T-cell (primary cell): Measurements from ENCODE around the gene RAB11B. TPM values are rescaled to one million over a fixed set of nuclear protein-coding genes. Genes with fewer than 3 reads are reported as not detected.
"Not testable (repeated sequence)": the region's sequence is repeated elsewhere in the genome, so short reads cannot be mapped to it uniquely, and the experiment has no call there.

Experiments
- ATAC-seq, 4 experiments: fragments of 200-7000 bp in 3 of 4; fragments of 150-1000 bp in 1 of 4; cut with Tn5 transposase; replicated peaks in 1 of 4; 1 replicate in 3 of 4; 2 replicates in 1 of 4; pipeline ENCODE4 v1.10.0; 2021; ENCODE audit warnings: moderate library complexity in 3 of 4, mild to moderate bottlenecking in 2 of 4, moderate number of reproducible peaks in 1 of 4
- CTCF ChIA-PET, 2 donors: fragments of 300-600 bp; sonication (Branson Sonifier 250); formaldehyde crosslinking; loops; one replicate each; lab custom pipeline; 2022; ENCODE audit warnings: antibody characterized with exemption in 2 of 2; lab: Charles Lee
- POLR2A ChIA-PET, 2 donors: fragments of 300-600 bp; sonication (Branson Sonifier 250); formaldehyde crosslinking; loops; one replicate each; lab custom pipeline; 2022; ENCODE audit warnings: antibody characterized with exemption in 2 of 2; lab: Charles Lee
- DNase-seq, 35 experiments: peaks; one replicate each; pipeline versions ENCODE4 v3.0.0 to v3.0.0-alpha.2; 2013 to 2023
- H3K27ac ChIP-seq: one replicate; pipeline ENCODE4 v1.5.1; 2013; ENCODE audit warnings: low read length
- H3K27me3 ChIP-seq, 2 experiments: replicated peaks in 1 of 2; 1 replicate in 1 of 2; 2 replicates in 1 of 2; pipeline versions ENCODE4 v1.6.1 to v1.7.0; 2013; ENCODE audit warnings: low read length in 1 of 2, mixed read lengths in 1 of 2; ENCODE audit not compliant: control insufficient read depth in 2 of 2, insufficient read depth in 2 of 2; ENCODE audit errors: extremely low read depth in 1 of 2
- H3K36me3 ChIP-seq, 2 donors: 1 replicate in 1 of 2; 2 replicates in 1 of 2; pipeline versions ENCODE4 v1.6.1 to v1.7.0; 2013; ENCODE audit warnings: low read length in 1 of 2; ENCODE audit not compliant: control insufficient read depth in 2 of 2, insufficient read depth in 1 of 2; ENCODE audit errors: extremely low read depth in 1 of 2
- H3K4me1 ChIP-seq, 2 experiments: 1 replicate in 1 of 2; 2 replicates in 1 of 2; pipeline versions ENCODE4 v1.6.1 to v1.7.0; 2013; ENCODE audit warnings: low read length in 2 of 2, mixed read lengths in 1 of 2; ENCODE audit not compliant: insufficient read depth in 2 of 2, control insufficient read depth in 1 of 2; ENCODE audit errors: extremely low read depth in 1 of 2
- H3K4me3 ChIP-seq, 2 donors: 1 replicate in 1 of 2; 2 replicates in 1 of 2; pipeline versions ENCODE4 v1.5.1 to v1.7.0; 2013; ENCODE audit warnings: mild to moderate bottlenecking in 2 of 2, low read length in 1 of 2, moderate library complexity in 1 of 2; ENCODE audit not compliant: control insufficient read depth in 1 of 2; ENCODE audit errors: extremely low read depth in 1 of 2
- H3K9me3 ChIP-seq: 2 replicates; pipeline ENCODE4 v1.7.0; 2013
- H3K27ac Mint-ChIP-seq, 2 donors: one replicate each; pipeline ENCODE4 v1.8.0; 2020 to 2021; ENCODE audit warnings: mild to moderate bottlenecking in 2 of 2, mixed read lengths in 2 of 2
- H3K27me3 Mint-ChIP-seq, 2 donors: one replicate each; pipeline ENCODE4 v1.8.0; 2021 to 2022; ENCODE audit warnings: mixed read lengths in 2 of 2
- H3K36me3 Mint-ChIP-seq: one replicate; pipeline ENCODE4 v1.8.0; 2021; ENCODE audit warnings: mixed read lengths
- H3K4me1 Mint-ChIP-seq, 3 donors: one replicate each; pipeline ENCODE4 v1.8.0; 2020 to 2022; ENCODE audit warnings: mixed read lengths in 3 of 3, mild to moderate bottlenecking in 1 of 3
- H3K4me3 Mint-ChIP-seq, 3 donors: one replicate each; pipeline ENCODE4 v1.8.0; 2020 to 2022; ENCODE audit warnings: mild to moderate bottlenecking in 3 of 3, mixed read lengths in 3 of 3, moderate library complexity in 3 of 3
- H3K9me3 Mint-ChIP-seq, 3 donors: one replicate each; pipeline ENCODE4 v1.8.0; 2020 to 2022; ENCODE audit warnings: mixed read lengths in 3 of 3
- WGBS: methylation state at CpG from one replicate; pipeline ENCODE4 v1.1.5; 2013; ENCODE audit warnings: missing lambda C conversion rate; ENCODE audit not compliant: insufficient coverage; 5-methylcytosine and 5-hydroxymethylcytosine counted together
- total RNA-seq, 35 experiments: library from RNA in 6 of 35; stranded (reverse) in 6 of 35; fragments of 120-200 nt in 1 of 35; gene quantifications; one replicate each; pipeline versions ENCODE4 v1.2.1 to v1.2.4 and lab custom pipeline; 2013 to 2026

RAB11B gene
- total RNA-seq, 5 donors from 2014 or later (not counting 1 experiment from before 2014, with no cell fraction given): 87.5 to 125 (median 116) TPM

GRCh38 chr19:8375766-8376165, 14.4 kb upstream of the RAB11B start:
- DNase-seq, ATAC-seq, H3K9me3 Mint-ChIP-seq, H3K4me3 ChIP-seq, H3K36me3 ChIP-seq, H3K27ac ChIP-seq, H3K9me3 ChIP-seq, H3K27ac Mint-ChIP-seq, POLR2A ChIA-PET, H3K4me3 Mint-ChIP-seq, H3K27me3 ChIP-seq, H3K27me3 Mint-ChIP-seq, CTCF ChIA-PET, H3K4me1 ChIP-seq: not testable (repeated sequence)
- Mint-ChIP-seq H3K4me1 (peaks cover 10 to 13% (median 13%) of the 10 kb centered on the region in 3 donors), H3K36me3 (peaks cover 10% of the 10 kb centered on the region)
- 97% methylated on average over 20 of the region's 32 CpGs for WGBS

- H3K27me3 ChIP-seq, DNase-seq, H3K27me3 Mint-ChIP-seq, H3K36me3 ChIP-seq, POLR2A ChIA-PET, H3K9me3 Mint-ChIP-seq, H3K27ac ChIP-seq, H3K27ac Mint-ChIP-seq, H3K4me1 ChIP-seq, H3K4me3 ChIP-seq, H3K9me3 ChIP-seq, H3K4me3 Mint-ChIP-seq, CTCF ChIA-PET, ATAC-seq: not testable (repeated sequence)
- Mint-ChIP-seq H3K4me1 (peaks cover 10 to 13% (median 13%) of the 10 kb centered on the region in 3 donors), H3K36me3 (peaks cover 10% of the 10 kb centered on the region)
- WGBS: no CpG with 5 or more reads among the region's 10 CpGs
Observed at GRCh38 chr19:8376373-8376974, 13.7 kb upstream of the RAB11B start.

GRCh38 chr19:8377598-8377997, 12.6 kb upstream of the RAB11B start:
- no peaks in the 10 kb centered on the region for H3K9me3 ChIP-seq
- no peak for DNase-seq
- CTCF ChIA-PET: no interaction called here
- peaks cover 0 to 9% of the 10 kb centered on the region in 2 experiments for H3K4me1 ChIP-seq
- POLR2A ChIA-PET: no interaction called here
- no peak overlapping the region for H3K27ac ChIP-seq
- peaks cover 10 to 13% (median 13%) of the 10 kb centered on the region in 3 donors for H3K4me1 Mint-ChIP-seq
- peaks cover 10% of the 10 kb centered on the region for H3K36me3 Mint-ChIP-seq
- peaks cover 0 to 2% of the 10 kb centered on the region in 2 experiments for H3K27me3 ChIP-seq
- no CpG with 5 or more reads among the region's 1 CpG for WGBS
- H3K4me3 ChIP-seq: no peak overlapping the region
- H3K27ac Mint-ChIP-seq: no peak overlapping the region
- no peaks in the 10 kb centered on the region for H3K36me3 ChIP-seq
- ATAC-seq: no peak
- no peaks in the 10 kb centered on the region for H3K27me3 Mint-ChIP-seq
- H3K4me3 Mint-ChIP-seq: no peak overlapping the region
- H3K9me3 Mint-ChIP-seq: peaks cover 0 to 3% (median 0%) of the 10 kb centered on the region in 3 donors

GRCh38 chr19:8379156-8379891, 10.8 kb upstream of the RAB11B start:
- DNase-seq, ATAC-seq, CTCF ChIA-PET, H3K27ac ChIP-seq, H3K4me3 ChIP-seq, H3K36me3 ChIP-seq, H3K4me1 ChIP-seq, H3K27me3 ChIP-seq, H3K4me3 Mint-ChIP-seq, H3K27ac Mint-ChIP-seq, H3K9me3 Mint-ChIP-seq, H3K27me3 Mint-ChIP-seq, H3K9me3 ChIP-seq: not testable (repeated sequence)
- POLR2A ChIA-PET: interaction anchor here (0.6 to 0.7 kb wide), 2 partner anchors 39 to 96 kb away, joined by 3 read pairs; no protein-coding TSS in a partner anchor
- Mint-ChIP-seq H3K36me3 (peaks cover 10% of the 10 kb centered on the region), H3K4me1 (peaks cover 10 to 11% (median 11%) of the 10 kb centered on the region in 3 donors)
- 94% methylated on average over 10 of the region's 13 CpGs for WGBS

- H3K4me1 Mint-ChIP-seq, H3K27me3 Mint-ChIP-seq, CTCF ChIA-PET, ATAC-seq, POLR2A ChIA-PET, H3K27ac Mint-ChIP-seq, H3K27me3 ChIP-seq, H3K9me3 Mint-ChIP-seq, DNase-seq, H3K27ac ChIP-seq, H3K4me1 ChIP-seq, H3K9me3 ChIP-seq, H3K36me3 ChIP-seq, H3K4me3 Mint-ChIP-seq, H3K4me3 ChIP-seq: not testable (repeated sequence)
- WGBS: 100% methylated on average over 1 of the region's 4 CpGs
- peaks cover 11% of the 10 kb centered on the region for H3K36me3 Mint-ChIP-seq
Observed at GRCh38 chr19:8384569-8384968, 5.6 kb upstream of the RAB11B start.

GRCh38 chr19:8385103-8385502, 5.1 kb upstream of the RAB11B start:
- H3K36me3 ChIP-seq, ATAC-seq, H3K4me3 Mint-ChIP-seq, DNase-seq, POLR2A ChIA-PET, H3K27ac ChIP-seq, H3K4me1 ChIP-seq, H3K27ac Mint-ChIP-seq, H3K27me3 ChIP-seq, H3K27me3 Mint-ChIP-seq, H3K4me1 Mint-ChIP-seq, H3K9me3 ChIP-seq, H3K9me3 Mint-ChIP-seq, H3K4me3 ChIP-seq, CTCF ChIA-PET: not testable (repeated sequence)
- peaks cover 10% of the 10 kb centered on the region for H3K36me3 Mint-ChIP-seq
- no CpG with 5 or more reads among the region's 2 CpGs for WGBS
